Thyroid gland (tissue), 4 donors: ENCODE data around the gene CAPZB. TPM values are rescaled to one million over a fixed set of nuclear protein-coding genes. Genes with fewer than 3 reads are reported as not detected.

Experiments
- DNase-seq, 2 donors: peaks; one replicate each; pipeline ENCODE4 v3.0.0-alpha.2; 2019
- H3K27ac ChIP-seq, 3 donors: fragments of 200-600 bp; sonication (generic); 1 replicate in 2 of 3; 2 replicates in 1 of 3; pipeline ENCODE4 v1.5.1; 2016 to 2019; ENCODE audit warnings: mild to moderate bottlenecking in 1 of 3, moderate library complexity in 1 of 3
- H3K27me3 ChIP-seq: fragments of 200-600 bp; sonication (generic); one replicate; pipeline ENCODE4 v1.5.1; 2019
- H3K36me3 ChIP-seq, 2 donors: fragments of 200-600 bp; sonication (generic); one replicate each; pipeline ENCODE4 v1.5.1; 2016 to 2019
- H3K4me1 ChIP-seq, 2 donors: fragments of 200-600 bp; sonication (generic); one replicate each; pipeline ENCODE4 v1.5.1; 2017 to 2019
- H3K4me3 ChIP-seq, 3 donors: fragments of 200-600 bp; sonication (generic); replicated peaks in 1 of 3; 1 replicate in 2 of 3; 2 replicates in 1 of 3; pipeline ENCODE4 v1.5.1; 2016; ENCODE audit warnings: mild to moderate bottlenecking in 1 of 3
- H3K9me3 ChIP-seq: fragments of 200-600 bp; sonication (generic); one replicate; pipeline ENCODE4 v1.5.1; 2017
- CTCF ChIP-seq, 6 experiments: fragments of 200-600 bp in 3 of 6; fragments of 450-650 bp in 3 of 6; sonication (generic) in 3 of 6; IDR thresholded peaks; one replicate each; pipeline ENCODE4 v1.5.1; 2016 to 2019; ENCODE audit warnings: antibody characterized with exemption in 6 of 6, mild to moderate bottlenecking in 2 of 6, inconsistent platforms in 1 of 6, moderate library complexity in 1 of 6
- POLR2A ChIP-seq, 2 donors: fragments of 450-650 bp; IDR thresholded peaks; one replicate each; pipeline ENCODE4 v1.6.1; 2017; ENCODE audit warnings: antibody characterized with exemption in 2 of 2, mild to moderate bottlenecking in 2 of 2, moderate library complexity in 1 of 2
- WGBS, 2 donors: methylation state at CpG; one replicate each; pipeline ENCODE4 v1.1.5; 2017; 5-methylcytosine and 5-hydroxymethylcytosine counted together
- intact Hi-C: fragments of 100-400 bp; cut with DNase I; formaldehyde crosslinking; loops from one replicate; pipeline ENCODE4 v1.15.1; 2023
- total RNA-seq, 4 donors: library from RNA; depleted of rRNA; stranded (reverse); fragments of >200 nt; gene quantifications; one replicate each; pipeline ENCODE4 v1.2.3, GENCODE V29; 2016

Gene CAPZB
- total RNA-seq, 4 donors from 2014 or later, result 75.4 to 116 (median 93.1) TPM

DNA sequence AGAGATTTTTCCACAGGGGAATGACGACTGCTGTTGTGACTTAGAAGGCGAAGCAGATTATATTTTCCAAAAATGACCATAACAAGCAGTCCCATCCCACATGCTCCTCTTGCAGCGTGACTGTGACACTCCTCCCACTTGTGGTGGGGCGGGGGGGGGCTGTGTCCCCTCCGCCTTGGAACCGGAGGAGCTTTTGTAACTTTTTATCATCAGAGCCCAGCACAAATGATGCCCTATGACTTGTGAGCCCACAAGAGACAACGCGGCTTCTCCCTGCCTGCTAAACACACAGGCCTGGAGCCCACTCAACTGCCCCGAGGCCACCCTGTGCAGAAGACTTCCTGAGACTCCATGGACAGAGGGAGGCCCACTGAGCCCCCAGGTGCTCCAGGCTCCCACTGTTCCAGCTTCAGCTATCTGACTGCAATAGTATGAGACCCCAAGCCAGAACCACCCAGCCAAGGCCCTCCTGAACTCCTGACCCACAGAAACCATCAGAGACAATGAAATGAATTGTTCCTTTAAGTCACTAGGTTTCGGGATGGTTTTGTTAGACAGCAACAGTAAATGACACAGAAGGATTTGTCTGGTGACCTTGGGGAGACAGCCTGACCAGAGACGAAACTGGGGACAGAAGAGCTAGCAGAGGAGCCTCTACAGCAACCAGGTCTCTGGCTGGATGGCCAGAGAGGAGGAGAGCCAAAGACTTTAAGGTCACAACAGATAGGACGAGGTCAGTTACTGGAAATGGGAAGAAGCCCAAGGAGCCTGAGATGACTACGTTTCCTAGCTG is 58.8 kb downstream of the CAPZB start:
- DNase-seq, result no peak
- Histone ChIP-seq H3K9me3 (no peaks in the 10 kb centered on the region), H3K36me3 (no peaks in the 10 kb centered on the region), H3K27me3 (no peaks in the 10 kb centered on the region), H3K4me1 (peaks cover 75 to 88% of the 10 kb centered on the region in 2 donors), H3K27ac (peak overlapping the region; percentile 43 to 75 (median 74)), H3K4me3 (no peak overlapping the region)
- intact Hi-C loops, result no loop called here
- 70 to 81% methylated on average over 13 of the region's 13 CpGs for WGBS, 2 donors
- TF ChIP-seq CTCF (IDR thresholded peaks at IDR 0.05) (no peak), POLR2A (IDR thresholded peaks at IDR 0.05) (no peak)

DNA sequence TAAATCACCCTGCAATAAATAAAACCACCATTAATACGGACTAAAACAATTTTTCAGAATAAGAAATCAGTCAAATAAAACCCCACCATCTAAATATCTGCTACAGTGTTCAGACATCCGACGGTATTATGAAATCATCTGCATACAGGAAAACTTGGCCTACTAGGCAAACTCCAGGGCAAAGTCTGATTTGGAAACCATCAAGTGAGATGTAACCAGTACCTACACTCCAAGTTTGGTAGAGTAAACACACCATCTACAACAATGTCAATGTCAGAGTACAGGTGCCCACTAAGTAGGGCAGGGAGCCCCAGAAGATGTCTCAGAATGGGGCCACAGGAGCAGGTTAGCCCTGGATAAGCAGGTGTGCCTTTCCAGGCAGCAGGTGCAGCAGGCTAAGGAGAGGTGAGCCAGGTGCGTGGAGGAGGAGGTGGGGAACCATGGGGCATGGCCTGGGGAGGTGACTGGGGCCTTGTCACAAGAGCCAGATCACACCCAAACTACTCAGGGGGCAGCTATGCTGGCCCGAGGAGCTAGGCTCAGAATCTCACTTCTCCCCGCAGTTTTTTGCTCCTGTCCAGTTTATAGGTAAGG is 59.6 kb downstream of the CAPZB start:
- Histone ChIP-seq H3K36me3 (no peaks in the 10 kb centered on the region), H3K4me1 (peaks cover 78 to 90% of the 10 kb centered on the region in 2 donors), H3K4me3 (no peak overlapping the region), H3K27me3 (no peaks in the 10 kb centered on the region), H3K9me3 (no peaks in the 10 kb centered on the region), H3K27ac (peak overlapping the region; percentile 43 to 75 (median 74))
- intact Hi-C loops, result no loop called here
- TF ChIP-seq POLR2A (IDR thresholded peaks at IDR 0.05) (no peak), CTCF (IDR thresholded peaks at IDR 0.05) (no peak)
- WGBS, 2 donors, result 84 to 85% methylated on average over 6 of the region's 6 CpGs
- DNase-seq, result no peak

- peak in 1 of 6 experiments; percentile 7 for TF ChIP-seq CTCF (IDR thresholded peaks at IDR 0.05)
- no peak for TF ChIP-seq POLR2A (IDR thresholded peaks at IDR 0.05)
- H3K4me1 ChIP-seq, result peaks cover 78 to 89% of the 10 kb centered on the region in 2 donors
- H3K36me3 ChIP-seq, result no peaks in the 10 kb centered on the region
- intact Hi-C loops, result no loop called here
- no peak overlapping the region for H3K4me3 ChIP-seq
- no peaks in the 10 kb centered on the region for H3K27me3 ChIP-seq
- peak; percentile 59 to 66 for DNase-seq
- WGBS, 2 donors, result 32 to 49% methylated on average over 7 of the region's 7 CpGs
- no peaks in the 10 kb centered on the region for H3K9me3 ChIP-seq
- H3K27ac ChIP-seq, result peak overlapping the region; percentile 43 to 75 (median 74)
Measured at GRCh38 chr1:19424651-19425570, 60.4 kb downstream of the CAPZB start.

DNA sequence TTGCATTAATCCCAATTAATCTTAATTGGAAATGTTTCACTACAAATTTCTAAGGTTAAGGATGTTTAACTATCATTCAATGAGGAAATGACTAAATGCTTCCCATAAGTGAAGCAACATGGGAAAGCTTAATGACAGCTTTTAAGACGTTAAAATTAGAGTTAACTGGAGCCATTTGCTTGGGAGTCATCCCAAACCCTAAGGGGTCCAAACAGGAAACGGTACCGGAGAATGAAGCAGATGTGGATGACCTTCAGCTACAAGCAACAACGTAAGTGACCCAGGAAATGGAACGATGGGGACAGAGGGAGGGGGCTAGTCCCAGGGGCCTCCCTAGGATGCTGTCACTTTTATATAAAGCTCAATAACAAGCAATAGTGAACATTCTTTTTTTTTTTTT is 62.2 kb downstream of the CAPZB start:
- H3K36me3 ChIP-seq, result peaks cover 0 to 3% of the 10 kb centered on the region in 2 donors
- no peaks in the 10 kb centered on the region for H3K9me3 ChIP-seq
- DNase-seq, result no peak
- TF ChIP-seq POLR2A (IDR thresholded peaks at IDR 0.05) (no peak), CTCF (IDR thresholded peaks at IDR 0.05) (no peak)
- intact Hi-C loops, result no loop called here
- no peaks in the 10 kb centered on the region for H3K27me3 ChIP-seq
- 60 to 66% methylated on average over 5 of the region's 5 CpGs for WGBS, 2 donors
- no peak overlapping the region for H3K4me3 ChIP-seq
- peak overlapping the region in 2 of 3 donors; percentile 74 to 75 for H3K27ac ChIP-seq
- H3K4me1 ChIP-seq, result peaks cover 64 to 77% of the 10 kb centered on the region in 2 donors
